IMR-90 (cell line): ENCODE results near the gene METRNL. TPM values are rescaled to one million over a fixed set of nuclear protein-coding genes. Genes with fewer than 3 reads are reported as not detected.

Experiments used
- ATAC-seq: fragments of 200-7000 bp; cut with Tn5 transposase; 2 replicates; pipeline ENCODE4 v1.9.1; 2020; ENCODE audit warnings: low read depth, mild to moderate bottlenecking, moderate library complexity
- BruUV-seq: library from RNA; stranded (reverse); fragments of 400-500 nt; replicated peaks from 2 replicates; lab custom pipeline; 2021; lab: Mats Ljungman, UMichigan
- CTCF ChIA-PET: fragments of 300-600 bp; formaldehyde crosslinking; extraction: SDS; loops from one replicate; lab custom pipeline; 2021; ENCODE audit warnings: antibody characterized with exemption; lab: Yijun Ruan, JAX
- POLR2A ChIA-PET: fragments of 300-600 bp; sonication (Branson Sonifier 250); formaldehyde crosslinking; loops from one replicate; lab custom pipeline; 2022; ENCODE audit warnings: antibody characterized with exemption; ENCODE audit not compliant: unreplicated experiment; lab: Charles Lee
- DNase-seq: peaks from one replicate; pipeline ENCODE4 v3.0.0; 2013
- H2AFZ ChIP-seq: replicated peaks from 2 replicates; pipeline ENCODE3; 2013; ENCODE audit warnings: low read length, mild to moderate bottlenecking; ENCODE audit not compliant: poor library complexity
- H2AK5ac ChIP-seq: 2 replicates; pipeline ENCODE4 v1.6.1; 2013; ENCODE audit warnings: low read depth, low read length, inconsistent platforms
- H2AK9ac ChIP-seq: replicated peaks from 2 replicates; pipeline ENCODE3; 2013; ENCODE audit warnings: mild to moderate bottlenecking, low read depth, low read length, moderate library complexity; ENCODE audit not compliant: poor library complexity
- H2BK120ac ChIP-seq: 2 replicates; pipeline ENCODE4 v1.6.1; 2013; ENCODE audit warnings: low read depth, low read length, inconsistent platforms
- H2BK15ac ChIP-seq: 3 replicates; pipeline ENCODE4 v1.6.1; 2013; ENCODE audit warnings: low read depth, low read length, inconsistent platforms
- H2BK20ac ChIP-seq: 2 replicates; pipeline ENCODE4 v1.6.1; 2013; ENCODE audit warnings: low read depth, mild to moderate bottlenecking, inconsistent platforms, low read length, moderate library complexity
- H2BK5ac ChIP-seq: 2 replicates; pipeline ENCODE4 v1.6.1; 2013; ENCODE audit warnings: mild to moderate bottlenecking, low read depth, low read length, inconsistent platforms; ENCODE audit not compliant: poor library complexity, severe bottlenecking
- H3K14ac ChIP-seq: replicated peaks from 2 replicates; pipeline ENCODE4 v1.6.1; 2013; ENCODE audit warnings: low read depth, low read length, inconsistent platforms
- H3K18ac ChIP-seq: 2 replicates; pipeline ENCODE4 v1.6.1; 2013; ENCODE audit warnings: low read depth, low read length, control low read depth
- H3K23ac ChIP-seq: 2 replicates; pipeline ENCODE4 v1.6.1; 2013; ENCODE audit warnings: low read depth, low read length, inconsistent platforms
- H3K27ac ChIP-seq: 2 replicates; pipeline ENCODE4 v1.5.1; 2013; ENCODE audit warnings: mild to moderate bottlenecking, control low read depth, low read length; ENCODE audit not compliant: insufficient read depth
- H3K27me3 ChIP-seq: 2 replicates; pipeline ENCODE4 v1.6.1; 2013; ENCODE audit warnings: low read length; ENCODE audit not compliant: control insufficient read depth, insufficient read depth
- H3K36me3 ChIP-seq: 2 replicates; pipeline ENCODE4 v1.6.1; 2013; ENCODE audit warnings: low read length, mixed read lengths; ENCODE audit not compliant: control insufficient read depth, insufficient read depth
- H3K4ac ChIP-seq: 2 replicates; pipeline ENCODE4 v1.6.1; 2013; ENCODE audit warnings: low read depth, low read length, inconsistent platforms
- H3K4me1 ChIP-seq: 2 replicates; pipeline ENCODE4 v1.6.1; 2013; ENCODE audit warnings: low read length, mixed read lengths; ENCODE audit not compliant: control insufficient read depth, insufficient read depth
- H3K4me2 ChIP-seq: 2 replicates; pipeline ENCODE4 v1.6.1; 2013; ENCODE audit warnings: low read depth, mild to moderate bottlenecking, control low read depth, low read length, moderate library complexity
- H3K4me3 ChIP-seq: 2 replicates; pipeline ENCODE4 v1.5.1; 2013; ENCODE audit warnings: low read depth, mild to moderate bottlenecking, control low read depth, low read length, moderate library complexity; ENCODE audit not compliant: insufficient read depth
- H3K56ac ChIP-seq: 2 replicates; pipeline ENCODE4 v1.6.1; 2013; ENCODE audit warnings: low read length, inconsistent platforms; ENCODE audit not compliant: insufficient read depth; ENCODE audit errors: extremely low read depth
- H3K79me1 ChIP-seq, 2 experiments: 2 replicates each; pipeline ENCODE4 v1.6.1; 2013; ENCODE audit warnings: low read length in 2 of 2, inconsistent platforms in 1 of 2, low read depth in 1 of 2
- H3K9ac ChIP-seq: 2 replicates; pipeline ENCODE4 v1.6.1; 2013; ENCODE audit warnings: low read depth, low read length, control low read depth
- H3K9me1 ChIP-seq: 2 replicates; pipeline ENCODE4 v1.6.1; 2013; ENCODE audit warnings: low read length, inconsistent platforms; ENCODE audit not compliant: insufficient read depth
- H3K9me3 ChIP-seq: 2 replicates; pipeline ENCODE4 v1.6.1; 2013; ENCODE audit warnings: low read length; ENCODE audit not compliant: control insufficient read depth, insufficient read depth
- H4K20me1 ChIP-seq: 2 replicates; pipeline ENCODE4 v1.6.1; 2013; ENCODE audit warnings: low read length, inconsistent platforms; ENCODE audit not compliant: insufficient read depth
- H4K5ac ChIP-seq: 2 replicates; pipeline ENCODE4 v1.6.1; 2013; ENCODE audit warnings: mild to moderate bottlenecking, low read depth, low read length, control low read depth
- H4K8ac ChIP-seq, 2 experiments: 2 replicates each; pipeline ENCODE4 v1.6.1; 2013; ENCODE audit warnings: low read depth in 2 of 2, low read length in 2 of 2, control low read depth in 1 of 2, inconsistent platforms in 1 of 2
- H4K91ac ChIP-seq: 2 replicates; pipeline ENCODE4 v1.6.1; 2013; ENCODE audit warnings: low read depth, low read length, inconsistent platforms; ENCODE audit not compliant: insufficient read depth
- BHLHE40 ChIP-seq: fragments of 150-350 bp; IDR thresholded peaks from 2 replicates; pipeline ENCODE4 v1.6.1; 2016; ENCODE audit warnings: mild to moderate bottlenecking, low read depth, low read length
- CEBPB ChIP-seq: IDR thresholded peaks from 2 replicates; pipeline ENCODE4 v1.6.1; 2012; ENCODE audit warnings: low read depth, low read length, improper control_type of control experiment
- CTCF ChIP-seq: conservative IDR thresholded peaks from 2 replicates; pipeline ENCODE4 v1.5.1; 2012; ENCODE audit warnings: mild to moderate bottlenecking, low read depth, low read length, improper control_type of control experiment
- ELK1 ChIP-seq: fragments of 150-350 bp; IDR thresholded peaks from 2 replicates; pipeline ENCODE4 v1.6.1; 2016; ENCODE audit warnings: low read depth, mild to moderate bottlenecking, low read length, moderate library complexity, borderline replicate concordance
- FOS ChIP-seq: fragments of 150-350 bp; IDR thresholded peaks from 2 replicates; pipeline ENCODE4 v1.6.1; 2016; ENCODE audit warnings: low read depth, low read length
- MAFK ChIP-seq: IDR thresholded peaks from 2 replicates; pipeline ENCODE4 v1.6.1; 2012; ENCODE audit warnings: low read depth, low read length, improper control_type of control experiment
- MAZ ChIP-seq: IDR thresholded peaks from 2 replicates; pipeline ENCODE4 v1.6.1; 2012; ENCODE audit warnings: low read depth, mild to moderate bottlenecking, low read length, improper control_type of control experiment, moderate library complexity, borderline replicate concordance
- MXI1 ChIP-seq: IDR thresholded peaks from 2 replicates; pipeline ENCODE4 v1.6.1; 2012; ENCODE audit warnings: low read depth, mild to moderate bottlenecking, low read length, moderate library complexity, borderline replicate concordance
- NFE2L2 ChIP-seq: fragments of 150-350 bp; IDR thresholded peaks from 2 replicates; pipeline ENCODE4 v1.6.1; 2016; ENCODE audit warnings: low read depth, mild to moderate bottlenecking, low read length
- POLR2A ChIP-seq: IDR thresholded peaks from 2 replicates; pipeline ENCODE4 v1.6.1; 2012; ENCODE audit warnings: mild to moderate bottlenecking, low read depth, low read length
- RAD21 ChIP-seq: IDR thresholded peaks from 2 replicates; pipeline ENCODE4 v1.6.1; 2012; ENCODE audit warnings: low read length, improper control_type of control experiment
- SMC3 ChIP-seq: fragments of 150-350 bp; IDR thresholded peaks from 2 replicates; pipeline ENCODE4 v1.6.1; 2016; ENCODE audit warnings: low read depth, mild to moderate bottlenecking, antibody characterized with exemption, low read length, moderate library complexity
- USF2 ChIP-seq: fragments of 150-350 bp; IDR thresholded peaks from 2 replicates; pipeline ENCODE4 v1.6.1; 2017; ENCODE audit warnings: mild to moderate bottlenecking, antibody characterized with exemption, low read length, low read depth
- WGBS, 2 experiments: methylation state at CpG; one replicate each; pipeline versions ENCODE4 v1.1.5 to v1.1.7; 2013; ENCODE audit warnings: missing lambda C conversion rate in 2 of 2; ENCODE audit not compliant: insufficient read length in 1 of 2; ENCODE audit errors: extremely low coverage in 2 of 2; 5-methylcytosine and 5-hydroxymethylcytosine counted together
- dilution Hi-C: fragments of 300-500 bp; cut with HindIII; formaldehyde crosslinking; loops from one replicate; pipeline ENCODE4 v1.14.3; 2018; ENCODE audit warnings: low sequenced_read_pairs; ENCODE audit not compliant: unreplicated experiment
- in situ Hi-C: fragments of 300-500 bp; cut with MboI; formaldehyde crosslinking; loops from 3 replicates; pipeline ENCODE4 v1.14.3; 2019; ENCODE audit warnings: low sequenced_read_pairs, inconsistent platforms, mixed read lengths
- intact Hi-C: fragments of 100-400 bp; cut with micrococcal nuclease; formaldehyde crosslinking; loops from 2 replicates; pipeline ENCODE4 v1.10.0; 2022
- polyA plus RNA-seq, 3 experiments: library from polyadenylated mRNA; depleted of rRNA; stranded (reverse); fragments of >200 nt; gene quantifications; 2 replicates each; pipeline ENCODE4 v1.2.3, GENCODE V29; 2012; ENCODE audit warnings: low replicate concordance in 1 of 3
- total RNA-seq: library from RNA; depleted of rRNA; stranded (reverse); fragments of >200 nt; gene quantifications from 2 replicates; pipeline ENCODE4 v1.2.3, GENCODE V29; 2012

METRNL gene
- total and polyA plus RNA-seq, 2 of the 4 experiments (the other 2 are of a cell fraction): 17.9 to 48.2 TPM

- ChIA-PET CTCF (no interaction called here), POLR2A (interaction anchor here (0.5 to 0.6 kb wide), 2 partner anchors 12 to 102 kb away, joined by 3 read pairs; no protein-coding TSS in a partner anchor)
- Histone ChIP-seq H3K23ac (peak overlapping the region; percentile 97), H3K27me3 (no peaks in the 10 kb centered on the region; the same call in 1 of the 2 replicates), H2AK5ac (peak overlapping the region; percentile 87), H2AK9ac (peak overlapping the region; percentile 88), H4K20me1 (no peaks in the 10 kb centered on the region), H3K14ac (peak overlapping the region; percentile 94), H4K8ac (peak overlapping the region; percentile 80 to 98), H3K4ac (peak overlapping the region; percentile 93), H3K36me3 (no peaks in the 10 kb centered on the region), H2BK120ac (peak overlapping the region; percentile 99), H3K18ac (peak overlapping the region; percentile 71), H4K5ac (peak overlapping the region; percentile 76), H3K9me1 (peaks cover 13% of the 10 kb centered on the region), H3K56ac (peak overlapping the region; percentile 76), H3K4me1 (peaks cover 27% of the 10 kb centered on the region), H2BK20ac (peak overlapping the region; percentile 96), H2BK5ac (peak overlapping the region; percentile 97), H4K91ac (peak overlapping the region; percentile 95), H2AFZ (peak overlapping the region; percentile 96), H3K27ac (peak overlapping the region; percentile 89), H2BK15ac (peak overlapping the region; percentile 100; the same call in 2 of the 3 replicates), H3K79me1 (no peaks in the 10 kb centered on the region), H3K4me3 (peak overlapping the region; percentile 5; the same call in 1 of the 2 replicates), H3K9me3 (peaks cover 4% of the 10 kb centered on the region; the same call in 1 of the 2 replicates), H3K4me2 (peak overlapping the region; percentile 67), H3K9ac (peak overlapping the region; percentile 49)
- BruUV-seq: no TSS peak
- in situ Hi-C loops (no loop called here), dilution Hi-C loops (no loop called here), intact Hi-C loops (loop anchor here (2.0 kb wide), 1 partner anchor 147 kb away; no protein-coding TSS in a partner anchor)
- ATAC-seq: peak; percentile 87
- peak; percentile 97 for DNase-seq
- 0% methylated on average over 5 of the region's 37 CpGs; no CpG with 5 or more reads in 1 of the 2 experiments for WGBS, 2 experiments
- TF ChIP-seq SMC3 (no peak), NFE2L2 (no peak), BHLHE40 (peak; percentile 67), ELK1 (no peak), CTCF (no peak), MAZ (peak; percentile 79; the same call in 1 of the 2 replicates), RAD21 (peak; percentile 26; the same call in 1 of the 2 replicates), POLR2A (peak; percentile 43; the same call in 1 of the 2 replicates), MXI1 (peak; percentile 40; the same call in 1 of the 2 replicates), FOS (peak; percentile 49; the same call in 1 of the 2 replicates), CEBPB (peak; percentile 51), USF2 (no peak), MAFK (no peak)
Observed at GRCh38 chr17:83109793-83110645, 30.6 kb downstream of the METRNL start.
